Endothelial cell of umbilical vein (primary cell): ENCODE results near the gene ITPRIP.

ENCODE experiments used
- CTCF ChIP-seq, 2 donors: IDR thresholded peaks; 1 replicate in 1 of 2; 2 replicates in 1 of 2; pipeline ENCODE4 v1.5.1; 2011; ENCODE audit warnings: low read length in 2 of 2, mild to moderate bottlenecking in 2 of 2, moderate library complexity in 2 of 2, control low read depth in 1 of 2, inconsistent platforms in 1 of 2, low read depth in 1 of 2; ENCODE audit not compliant: insufficient read depth in 1 of 2; ENCODE audit errors: extremely low read depth in 1 of 2
- EZH2 ChIP-seq: IDR thresholded peaks from 2 replicates; pipeline ENCODE4 v1.6.1; 2012; ENCODE audit warnings: borderline replicate concordance, low read depth, mild to moderate bottlenecking, moderate library complexity, low read length, inconsistent platforms; ENCODE audit not compliant: severe bottlenecking
- POLR2A ChIP-seq: IDR thresholded peaks from 2 replicates; pipeline ENCODE4 v1.6.1; 2012; ENCODE audit warnings: low read depth, mild to moderate bottlenecking, control low read depth, low read length

DNA sequence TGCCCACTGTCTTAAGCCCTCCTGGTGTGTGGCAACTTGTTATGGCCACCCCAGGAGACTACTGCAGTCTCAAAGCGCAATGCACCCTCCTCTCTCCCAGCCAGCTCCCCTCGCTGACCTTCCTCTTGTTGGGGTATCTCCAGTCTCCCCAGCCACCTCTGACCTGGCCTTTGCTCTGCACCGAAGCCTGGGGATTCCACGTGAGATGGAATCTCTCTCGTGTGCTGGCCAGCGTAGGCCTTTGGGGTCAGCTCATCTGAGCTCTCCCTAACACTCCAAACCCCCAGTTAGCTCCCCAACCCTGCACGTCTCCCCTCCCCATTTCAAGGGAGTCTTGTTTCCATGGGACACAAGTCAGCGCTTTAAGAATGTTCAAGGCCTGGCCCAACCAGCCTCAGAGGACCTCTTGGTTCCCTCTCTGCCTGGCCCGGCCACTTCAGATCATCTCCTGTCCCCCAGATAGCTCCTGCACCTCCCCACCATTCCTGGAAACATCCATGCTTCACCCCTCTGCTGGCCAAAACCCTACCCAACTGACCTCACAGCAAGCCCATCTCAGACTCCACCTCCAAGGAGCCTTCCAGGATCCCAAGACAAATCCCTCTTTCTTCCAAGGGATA lies 11.2 kb downstream of the ITPRIP start:
- no peak for TF ChIP-seq POLR2A
- TF ChIP-seq CTCF (IDR thresholded peaks at IDR 0.05; ENCODE audit: extremely low read depth in 1 of 2, insufficient read depth in 1 of 2, low read depth in 1 of 2, low read length in 2 of 2) = no peak
- no peak for TF ChIP-seq EZH2
